Fibroblast of skin of scalp (primary cell): ENCODE measurements around the gene HHATL.

Experiments
- DNase-seq: peaks from one replicate; pipeline ENCODE4 v3.0.0-alpha.2; 2013

HHATL gene

GRCh38 chr3:42652611-42653302, 49.8 kb downstream of the HHATL start:
- peak; percentile 71 for DNase-seq

- DNase-seq, result no peak
These were observed 50.4 kb downstream of the HHATL start for GRCh38 chr3:42652251-42652610.

- peak; percentile 76 for DNase-seq
These were observed 51.1 kb downstream of the HHATL start for GRCh38 chr3:42651248-42652091.

- DNase-seq, result no peak
These were observed 52.8 kb downstream of the HHATL start for GRCh38 chr3:42649783-42650182.

GRCh38 chr3:42649006-42649405, 53.6 kb downstream of the HHATL start:
- no peak for DNase-seq

GRCh38 chr3:42647821-42648459, 54.7 kb downstream of the HHATL start:
- DNase-seq, result no peak
